EH (cell line): Measurements from ENCODE around the gene ALPK1.

Experiments
- DNase-seq: peaks from one replicate; pipeline ENCODE4 v3.0.0-alpha.2; 2015; ENCODE audit warnings: low read depth

The ALPK1 gene

DNA sequence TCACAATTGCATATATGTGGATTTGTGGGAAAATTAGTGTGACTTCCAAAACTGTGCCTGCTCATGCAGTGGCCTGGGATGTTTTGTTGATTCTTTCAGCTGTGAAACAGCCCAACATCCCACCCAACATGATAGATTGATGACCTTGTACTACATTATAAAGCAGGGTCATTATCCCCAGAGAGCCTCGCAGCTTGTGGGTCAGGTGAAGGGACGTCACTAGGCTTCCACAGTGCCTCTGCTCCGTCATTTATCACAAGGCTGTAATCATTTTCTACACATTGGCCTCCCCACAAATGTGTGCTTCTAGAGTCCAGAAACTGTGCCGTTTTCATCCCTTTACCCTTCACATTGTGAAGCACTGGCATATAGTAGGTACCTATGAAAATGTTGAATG is 31.6 kb downstream of the ALPK1 start:
- DNase-seq: no peak

DNA sequence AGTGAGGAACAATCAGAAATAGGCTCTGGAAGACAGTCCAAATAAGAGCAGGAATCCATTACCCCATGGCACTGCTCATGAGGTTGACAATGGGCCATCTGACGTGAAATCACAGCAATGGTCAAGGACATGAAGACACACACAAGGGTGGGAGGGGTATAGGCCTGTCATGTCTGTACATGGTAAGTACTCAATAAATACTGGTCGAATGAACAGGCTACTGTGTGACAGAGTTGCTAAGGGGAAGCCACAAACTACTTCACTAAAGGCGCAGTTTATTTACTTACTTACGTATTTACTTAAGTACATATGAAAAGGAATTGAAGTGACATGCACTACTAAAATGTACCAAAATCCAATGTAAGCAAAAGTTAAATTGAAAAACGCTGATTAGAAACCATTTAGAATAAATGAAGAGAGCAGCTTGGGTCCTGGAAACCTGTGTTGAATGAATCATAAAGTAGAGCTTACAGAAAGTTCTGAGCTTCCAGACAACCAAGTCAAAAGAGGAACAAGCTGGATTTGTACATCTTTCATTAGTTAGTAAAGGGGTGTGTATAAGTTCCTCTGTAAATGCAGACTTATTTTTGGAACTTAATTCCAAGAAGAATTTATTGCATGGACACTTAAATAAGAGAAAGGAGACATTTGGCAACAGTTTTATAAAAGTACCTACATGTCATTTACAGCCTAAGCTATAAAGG is 32.7 kb downstream of the ALPK1 start:
- DNase-seq: no peak

DNA sequence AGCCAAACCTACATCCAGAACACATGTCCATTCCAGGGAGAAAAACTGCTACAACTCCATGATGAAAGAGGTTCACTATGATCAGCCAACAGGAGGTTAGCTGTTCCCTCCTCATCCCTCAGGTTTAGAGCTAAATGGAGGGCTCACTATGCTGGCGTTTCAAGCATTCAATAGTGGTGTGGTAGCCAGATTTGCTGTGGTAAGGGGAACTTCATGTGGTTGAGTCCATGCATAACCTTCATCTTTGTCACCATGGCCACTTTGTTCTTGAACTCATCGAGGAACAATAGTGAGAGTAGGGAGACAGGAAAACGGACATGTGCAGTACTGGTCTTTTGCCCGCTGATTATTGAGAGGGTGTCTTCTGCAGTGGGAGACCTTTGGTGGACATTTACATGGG is 33.8 kb downstream of the ALPK1 start:
- no peak for DNase-seq

DNA sequence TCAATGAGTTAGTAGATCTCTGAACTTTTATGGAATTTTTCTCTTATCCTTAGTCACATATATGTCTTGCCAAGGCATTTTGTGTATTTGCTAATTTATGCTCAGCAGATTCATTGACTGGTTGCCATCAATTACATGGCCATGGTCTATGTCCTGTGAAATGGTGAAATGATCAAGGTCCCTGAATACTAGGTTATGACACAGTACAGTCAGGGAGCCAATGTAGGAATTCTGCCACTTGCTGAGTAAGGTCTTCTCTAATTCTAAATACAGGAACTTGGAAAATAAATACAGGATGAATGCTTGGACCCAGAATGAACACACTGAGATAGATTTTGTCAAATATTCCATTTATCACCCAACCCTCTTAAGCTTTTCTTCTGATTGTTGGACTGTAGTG is 35.2 kb downstream of the ALPK1 start:
- DNase-seq: no peak

DNA sequence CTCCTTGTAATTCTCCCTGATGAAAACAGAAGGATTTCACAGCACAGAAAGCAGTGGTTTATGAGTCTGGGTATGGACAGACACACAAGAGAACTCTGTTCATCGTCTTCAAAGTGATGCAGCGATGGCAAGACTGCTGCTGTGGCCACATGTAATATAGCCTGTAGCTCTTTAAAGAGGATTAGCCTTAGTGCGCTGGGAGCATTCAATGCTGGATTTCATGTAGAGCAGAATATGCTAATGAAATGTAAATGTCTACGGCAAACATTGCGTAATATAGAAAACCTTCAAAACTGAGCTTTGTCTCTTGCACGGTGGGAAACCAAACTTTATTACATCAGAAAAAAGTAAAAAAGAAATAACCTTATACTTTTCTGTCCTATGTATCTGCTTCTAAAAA is 42.9 kb downstream of the ALPK1 start:
- no peak for DNase-seq

DNA sequence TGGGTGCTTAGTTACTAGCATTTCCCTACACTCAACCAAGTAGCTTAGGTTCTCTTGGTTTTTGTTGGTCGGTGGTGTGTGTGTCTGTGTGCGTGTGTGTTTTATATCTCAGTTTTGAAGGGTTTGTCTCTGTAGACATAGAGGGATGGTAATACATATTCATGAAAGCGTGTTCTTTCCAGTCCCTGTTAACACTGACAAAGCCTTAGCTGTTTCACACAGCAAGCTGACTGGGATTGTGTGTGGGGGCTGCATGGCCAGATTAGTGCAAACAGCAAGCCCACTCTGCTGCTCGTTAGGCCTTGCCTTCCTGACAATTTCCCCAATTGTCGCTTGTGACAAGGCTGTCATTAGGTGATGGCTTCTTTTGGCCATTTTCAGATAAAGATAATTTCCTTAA is 43.9 kb downstream of the ALPK1 start:
- DNase-seq: no peak

DNA sequence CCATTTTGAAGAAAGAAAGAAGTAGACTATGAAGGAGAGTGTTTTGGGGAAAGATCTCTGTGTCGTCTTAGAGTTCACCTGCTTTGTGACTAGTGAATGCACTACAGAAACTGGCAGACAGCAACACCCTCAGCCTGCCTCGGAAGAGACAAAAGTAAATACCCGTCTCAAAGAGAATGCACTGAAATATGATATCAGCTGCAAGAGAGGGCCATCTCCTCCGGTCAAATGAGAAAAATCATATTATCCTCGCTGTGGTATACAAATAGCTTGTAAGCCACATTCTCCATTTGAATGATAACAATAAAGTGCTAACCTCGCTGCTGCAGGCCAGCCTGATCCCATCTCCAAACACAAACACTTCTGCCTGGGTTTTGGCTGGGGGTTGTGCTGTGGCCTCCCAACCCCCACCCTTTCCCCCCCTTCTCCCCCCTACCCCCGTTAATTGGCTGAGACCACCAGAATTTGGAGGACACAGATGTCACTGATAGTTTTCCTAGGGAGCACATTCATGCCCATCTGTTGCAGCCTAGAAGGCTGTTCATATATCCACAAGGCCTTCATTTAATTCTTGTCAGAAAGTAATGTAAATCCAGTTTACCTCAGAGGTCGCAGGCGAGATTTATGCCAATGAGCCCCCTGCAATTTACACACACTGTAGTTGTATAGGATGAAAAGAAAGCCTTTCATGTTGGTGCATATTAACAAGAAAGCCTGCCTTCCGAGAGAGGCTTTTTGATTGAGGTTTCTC is 46.3 kb downstream of the ALPK1 start:
- DNase-seq: no peak

DNA sequence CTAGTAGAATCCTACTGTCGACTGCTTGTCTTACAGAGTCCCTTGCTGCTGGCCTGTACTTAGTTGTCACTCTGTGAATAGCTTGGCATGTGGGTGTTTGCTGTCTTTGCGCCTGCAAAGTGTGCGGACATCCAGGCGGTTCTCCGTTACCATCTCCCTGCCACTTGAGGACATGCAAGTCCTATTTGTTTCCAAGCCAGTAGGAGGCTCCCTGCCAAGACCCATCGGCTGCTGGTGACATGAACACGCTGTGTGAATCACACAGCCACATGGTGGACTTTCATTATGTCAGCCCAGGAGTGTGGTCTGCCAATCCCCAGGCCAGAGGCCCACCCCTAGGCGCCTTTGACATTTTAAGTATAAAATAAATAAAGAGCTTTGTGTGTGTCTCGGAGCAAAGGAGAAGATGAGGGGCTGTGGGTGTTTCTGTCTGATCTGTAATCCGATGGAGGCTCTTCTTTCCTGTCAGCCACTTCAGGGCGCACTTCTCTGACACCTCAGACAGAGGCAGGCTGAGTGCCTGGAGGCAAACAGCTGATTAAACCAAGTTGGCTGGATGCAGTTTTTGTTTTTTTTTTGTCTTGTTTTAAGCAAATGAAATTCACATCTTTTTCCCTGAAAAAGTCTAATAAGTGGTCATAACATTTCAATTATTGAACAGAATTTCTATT is 51.5 kb downstream of the ALPK1 start:
- DNase-seq: peak; percentile 91

DNA sequence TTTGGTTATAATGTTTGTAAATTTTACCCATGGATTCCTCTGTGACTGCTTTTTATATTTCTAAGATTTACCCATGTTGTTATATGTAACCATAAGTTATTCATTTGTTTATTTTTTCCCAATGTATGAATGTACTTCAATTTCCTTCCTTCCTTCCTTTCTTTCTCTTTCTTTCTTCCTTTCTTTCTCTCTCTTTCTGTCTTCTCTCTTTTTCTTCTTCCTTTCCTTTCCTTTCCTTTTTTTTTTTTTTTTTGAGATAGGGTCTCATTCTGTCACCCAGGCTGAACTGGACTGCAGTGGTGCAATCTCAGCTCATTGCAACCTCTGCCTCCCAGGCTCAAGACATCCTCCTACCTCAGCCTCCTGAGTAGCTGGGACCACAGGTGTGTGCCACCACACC is 55.6 kb downstream of the ALPK1 start:
- DNase-seq: no peak

DNA sequence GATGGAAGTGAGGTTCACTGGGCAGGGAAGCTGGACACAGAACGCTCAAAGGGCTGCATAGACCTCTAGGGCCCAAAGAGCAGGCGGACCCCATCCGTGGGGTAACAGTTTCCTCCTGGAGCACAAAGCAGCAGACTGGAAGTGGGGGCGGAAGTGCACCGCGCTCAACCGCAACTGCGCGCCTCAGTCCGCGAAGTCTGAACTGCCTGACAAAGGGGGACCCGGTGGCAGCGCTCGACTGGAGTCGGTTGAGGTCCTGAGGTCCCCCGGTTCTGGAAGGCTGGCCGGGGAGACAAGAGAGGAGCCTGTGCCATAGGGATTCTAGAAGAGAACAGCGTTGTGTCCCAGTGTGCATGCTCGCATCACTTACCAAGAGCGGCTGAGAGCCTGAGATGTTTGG is 58.5 kb downstream of the ALPK1 start:
- DNase-seq: no peak

DNA sequence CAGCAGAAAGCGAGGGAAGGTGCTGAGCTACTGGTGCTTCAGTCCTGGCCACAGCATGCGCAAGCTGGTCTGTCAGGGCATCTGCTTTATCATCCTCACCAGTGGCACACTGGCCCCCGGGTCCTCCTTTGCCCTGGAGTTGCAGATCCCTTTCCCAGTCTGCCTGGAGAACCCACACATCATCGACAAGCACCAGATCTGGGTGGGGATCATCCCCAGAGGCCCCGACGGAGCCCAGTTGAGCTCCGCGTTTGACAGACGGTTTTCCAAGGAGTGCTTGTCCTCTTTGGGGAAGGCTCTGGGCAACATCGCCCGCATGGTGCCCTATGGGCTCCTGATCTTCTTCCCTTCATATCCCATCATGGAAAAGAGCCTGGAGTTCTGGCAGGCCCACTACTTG is 60.3 kb downstream of the ALPK1 start:
- no peak for DNase-seq

DNA sequence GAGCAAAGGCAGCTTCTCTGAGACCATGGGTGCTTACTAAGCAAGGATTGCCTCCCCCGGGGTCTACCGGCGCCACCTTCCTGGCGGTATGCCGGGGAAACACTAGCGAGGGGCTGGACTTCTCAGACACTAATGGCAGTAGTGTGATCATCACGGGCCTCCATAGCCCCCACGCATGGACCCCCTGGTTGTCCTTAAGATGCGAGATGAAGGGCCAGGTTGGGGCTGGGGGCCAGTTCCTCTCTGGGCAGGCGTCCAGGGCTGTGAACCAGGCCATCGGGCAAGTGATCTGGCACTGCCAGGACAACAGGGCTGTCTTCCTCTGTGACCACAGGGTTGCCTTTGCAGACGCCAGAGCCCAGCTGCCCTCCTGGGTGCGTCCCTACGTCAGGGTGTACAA is 60.7 kb downstream of the ALPK1 start:
- no peak for DNase-seq

DNA sequence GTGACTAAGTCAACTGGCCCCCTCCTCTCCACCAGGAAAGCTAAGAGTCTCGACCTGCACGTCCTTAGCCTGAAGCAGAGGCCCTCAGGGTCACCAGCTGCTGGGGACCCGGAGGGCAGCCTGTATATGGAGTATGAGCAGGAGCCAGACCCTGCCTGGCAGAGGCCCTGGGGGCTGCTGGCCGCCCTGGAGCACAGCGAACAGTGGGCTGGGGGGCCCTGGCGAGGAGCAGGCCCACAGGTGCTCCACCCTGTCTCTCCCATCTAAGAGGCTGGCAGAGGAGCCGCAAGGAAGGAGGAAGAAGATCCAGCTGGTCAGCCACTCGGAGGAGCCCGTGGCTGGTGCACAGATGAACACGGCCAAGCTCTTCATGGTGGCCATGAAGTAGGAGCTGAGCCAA is 61.2 kb downstream of the ALPK1 start:
- DNase-seq: no peak

DNA sequence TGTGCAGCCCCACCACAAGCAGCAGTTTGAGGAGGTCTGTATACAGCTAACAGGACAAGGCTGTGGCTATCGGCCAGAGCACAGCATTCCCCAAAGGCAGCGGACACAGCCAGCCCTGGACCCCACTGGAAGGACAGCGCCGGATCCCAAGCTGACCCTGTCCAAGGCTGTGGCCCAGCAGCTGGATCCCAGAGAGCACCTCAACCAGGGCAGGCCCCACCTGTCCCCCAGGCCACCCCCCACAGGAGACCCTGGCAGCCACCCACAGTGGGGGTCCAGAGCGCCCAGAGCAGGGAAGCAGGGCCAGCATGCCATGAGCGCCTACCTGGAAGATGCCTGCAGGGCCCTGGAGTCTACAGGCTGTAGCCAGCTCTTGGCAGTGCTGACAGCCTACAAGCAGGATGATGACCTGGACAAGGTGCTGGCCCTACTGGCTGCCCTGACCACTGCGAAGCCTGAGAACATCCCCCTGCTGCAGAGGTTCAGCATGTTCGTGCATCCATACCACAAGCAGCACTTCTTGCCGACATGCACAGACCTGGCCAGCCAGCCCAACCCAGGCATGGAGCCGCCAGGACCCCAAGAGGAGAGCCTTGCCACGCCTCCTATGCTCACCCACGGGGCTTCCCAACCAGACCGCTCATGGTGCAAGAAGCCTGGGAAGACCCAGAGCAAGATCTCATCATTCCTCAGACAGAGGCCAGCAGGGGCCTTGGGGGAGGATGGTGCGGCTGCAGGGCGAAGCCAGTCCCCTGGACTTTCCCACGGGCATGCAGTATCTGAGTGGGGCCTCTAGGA is 62.0 kb downstream of the ALPK1 start:
- no peak for DNase-seq

DNA sequence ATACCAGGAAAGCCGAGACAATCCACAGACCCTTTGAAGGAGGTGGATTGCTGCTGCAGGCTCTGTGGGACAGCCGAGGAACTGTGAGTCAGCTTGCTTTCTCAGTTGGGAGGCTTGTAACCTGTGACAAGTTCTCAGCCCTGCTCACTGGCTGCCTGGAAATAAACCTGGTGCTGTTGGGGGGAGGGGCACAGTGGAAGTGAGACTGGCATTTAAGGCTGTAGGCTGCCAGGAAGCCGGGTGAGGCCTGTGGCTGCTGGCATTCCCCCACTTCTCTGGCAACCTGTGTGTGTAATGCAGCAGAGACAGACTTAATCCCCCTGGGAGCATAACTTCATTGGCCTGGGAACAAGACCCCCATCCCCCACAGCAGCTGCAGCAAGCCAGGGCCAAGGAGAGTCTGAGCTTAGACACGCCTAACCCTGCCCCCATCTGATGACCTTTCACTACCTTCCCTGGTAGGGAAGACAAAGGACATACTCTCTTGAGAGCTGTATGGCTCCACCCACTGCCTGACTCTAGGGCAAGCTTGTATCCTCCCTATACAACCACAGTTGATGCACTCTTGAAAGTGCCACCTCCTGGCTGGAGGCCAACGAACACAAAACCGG is 64.1 kb downstream of the ALPK1 start:
- peak; percentile 36 for DNase-seq

DNA sequence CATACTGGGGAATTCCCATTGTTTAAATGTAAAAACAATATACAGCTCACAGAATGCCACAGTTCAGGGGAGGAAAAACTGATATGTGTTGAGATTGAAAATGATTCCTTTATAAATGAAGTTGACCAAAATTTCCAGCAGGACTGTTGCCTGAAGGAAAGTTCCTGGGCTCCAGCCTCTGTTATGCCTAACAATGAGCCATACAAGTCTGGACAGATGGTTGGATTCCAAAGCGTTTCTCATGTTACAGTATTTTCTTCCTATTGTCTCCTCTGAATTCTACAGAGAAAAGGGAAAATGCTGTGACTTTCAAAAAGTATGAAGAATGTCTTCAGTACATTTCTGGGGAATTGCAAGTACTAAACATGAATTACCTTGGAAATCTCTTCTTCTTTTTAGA is 73.3 kb downstream of the ALPK1 start:
- DNase-seq: no peak

DNA sequence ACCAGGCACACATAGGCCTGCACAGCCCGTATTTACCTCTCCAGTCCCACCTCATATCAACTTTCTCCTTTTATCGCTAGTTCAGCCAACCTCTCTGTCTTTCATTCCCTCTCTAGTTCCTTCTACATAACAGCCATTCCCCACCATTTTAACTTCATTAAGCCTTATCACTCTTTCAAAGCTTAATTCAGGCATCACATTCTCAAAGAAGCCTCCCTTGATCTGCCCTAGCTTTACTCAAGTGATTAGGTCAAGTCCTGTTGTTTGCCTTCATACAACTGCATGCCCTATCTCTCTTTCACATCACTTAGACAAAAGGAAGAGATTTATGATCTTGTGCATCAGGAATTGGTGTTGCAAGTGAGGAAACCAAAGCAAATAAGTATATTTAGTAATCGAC is 74.2 kb downstream of the ALPK1 start:
- no peak for DNase-seq

DNA sequence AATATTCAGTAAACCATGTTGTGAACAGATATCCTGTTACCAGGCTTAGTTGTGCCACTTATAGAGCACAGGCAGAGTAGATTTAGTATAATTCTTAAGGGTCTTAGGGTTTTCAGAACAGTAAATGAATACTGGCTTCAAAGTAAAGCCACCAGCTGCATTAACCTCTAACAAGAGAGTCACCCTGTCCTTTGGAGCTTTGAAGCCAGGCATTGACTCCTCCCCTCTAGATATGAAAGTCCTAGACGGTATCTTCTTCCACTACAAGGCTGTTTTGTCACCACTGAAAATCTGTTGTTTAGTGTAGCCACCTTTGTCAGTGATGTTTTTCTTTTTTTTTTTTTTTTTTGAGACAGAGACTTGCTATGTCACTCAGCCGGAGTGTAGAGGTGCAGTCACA is 77.7 kb downstream of the ALPK1 start:
- DNase-seq: no peak

DNA sequence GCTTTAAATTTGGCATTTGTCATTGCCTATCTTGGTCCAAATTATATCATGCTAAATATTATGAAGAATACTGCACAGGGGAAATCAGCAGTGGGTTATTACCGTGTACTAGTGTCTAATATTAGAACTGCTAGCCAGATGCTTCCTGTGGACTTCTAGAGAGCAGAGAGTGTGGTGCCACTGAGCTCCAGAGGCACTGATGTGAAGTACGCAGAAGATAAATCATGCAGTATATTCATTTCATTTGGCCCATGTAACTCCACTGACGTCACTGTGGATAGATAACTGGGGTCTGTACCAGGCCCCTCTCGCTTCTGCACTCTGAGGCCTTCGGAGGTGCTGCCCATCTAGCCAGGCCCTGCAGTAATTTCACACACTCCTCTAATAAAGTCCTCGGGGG is 80.0 kb downstream of the ALPK1 start:
- DNase-seq: no peak

DNA sequence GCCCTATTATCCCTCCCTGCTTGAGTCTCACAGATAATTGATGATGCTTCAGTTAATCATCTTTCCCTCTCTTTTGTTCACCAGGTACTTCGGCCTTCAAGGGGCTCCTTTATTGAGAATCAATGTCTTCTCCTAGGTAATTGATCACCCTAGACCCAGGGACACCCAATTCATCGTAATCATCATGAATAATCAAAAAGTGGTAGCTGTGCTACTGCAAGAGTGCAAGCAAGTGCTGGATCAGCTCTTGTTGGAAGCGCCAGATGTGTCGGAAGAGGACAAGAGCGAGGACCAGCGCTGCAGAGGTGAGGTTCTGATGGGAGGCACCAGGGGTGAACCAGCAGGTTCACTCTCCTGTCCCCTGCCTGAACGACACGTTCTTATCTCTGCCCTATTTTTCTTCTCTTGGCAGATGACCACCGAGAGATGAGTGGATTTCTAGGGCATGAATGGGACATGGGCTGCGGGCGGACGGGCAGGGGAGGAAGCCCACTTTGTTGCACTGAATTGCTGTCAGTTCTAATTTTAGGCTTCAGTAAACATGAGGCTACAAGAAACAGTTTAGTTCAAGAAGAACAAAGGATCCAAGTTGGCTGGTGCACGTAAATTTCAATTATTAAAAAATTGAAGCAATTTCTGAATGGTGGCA is 80.5 kb downstream of the ALPK1 start:
- no peak for DNase-seq

DNA sequence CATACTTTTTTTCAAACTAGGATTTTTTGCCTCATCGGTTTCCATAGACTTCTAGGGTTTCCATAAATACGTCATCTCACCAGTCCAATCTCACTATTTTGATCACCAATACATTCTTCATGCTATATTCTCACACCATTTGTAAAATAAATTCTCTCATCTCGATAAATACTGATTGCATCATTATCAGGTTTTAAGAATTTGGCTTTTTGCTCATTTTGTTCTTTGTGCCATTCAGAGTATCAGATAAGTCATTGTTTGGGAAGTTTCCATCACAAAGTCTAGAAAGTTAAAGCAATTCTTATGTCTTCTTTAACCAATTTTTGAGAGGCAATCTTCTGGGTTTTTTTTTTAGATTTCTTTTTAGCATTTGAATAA is 81.1 kb downstream of the ALPK1 start:
- DNase-seq: no peak

DNA sequence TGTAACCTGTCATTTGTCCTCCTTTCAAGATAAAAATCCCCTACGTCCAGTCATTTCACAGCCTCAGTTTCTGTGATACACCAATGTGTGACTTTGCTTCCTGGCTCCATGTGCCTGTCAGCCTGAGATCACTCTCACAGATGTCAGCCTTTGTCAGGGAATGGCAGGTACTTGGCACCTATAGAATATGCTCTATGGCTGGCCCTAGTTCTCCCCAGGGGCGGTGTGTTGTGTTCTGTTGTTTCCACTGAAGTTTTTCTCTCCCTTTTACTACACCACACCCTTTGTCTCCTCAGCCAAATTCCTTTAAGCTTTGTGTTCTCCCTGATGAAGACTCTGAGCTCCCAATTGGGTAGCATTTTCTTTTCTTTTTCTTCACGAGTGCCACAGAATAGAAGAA is 81.7 kb downstream of the ALPK1 start:
- peak; percentile 10 for DNase-seq
